Endodermal cell (in vitro differentiated cells): ENCODE measurements around the gene OTOP3. TPM values are rescaled to one million over a fixed set of nuclear protein-coding genes. Genes with fewer than 3 reads are reported as not detected.
"Not testable (repeated sequence)": the region's sequence is repeated elsewhere in the genome, so short reads cannot be mapped to it uniquely, and the experiment has no call there.

Experiments used
- DNase-seq: peaks from one replicate; pipeline ENCODE4 v3.0.0-alpha.2; 2017
- H3K27ac ChIP-seq: 2 replicates; pipeline ENCODE4 v1.5.1; 2013; ENCODE audit warnings: mild to moderate bottlenecking, low read depth, low read length, moderate library complexity
- H3K27me3 ChIP-seq: 2 replicates; pipeline ENCODE4 v1.6.1; 2013; ENCODE audit warnings: mild to moderate bottlenecking, low read length, moderate library complexity; ENCODE audit not compliant: insufficient read depth, control insufficient read depth, poor library complexity, severe bottlenecking
- H3K36me3 ChIP-seq: 2 replicates; pipeline ENCODE4 v1.7.0; 2013; ENCODE audit warnings: mild to moderate bottlenecking, low read length, moderate library complexity; ENCODE audit not compliant: control insufficient read depth, insufficient read depth
- H3K4me1 ChIP-seq: one replicate; pipeline ENCODE4 v1.7.0; 2013; ENCODE audit warnings: low read length; ENCODE audit not compliant: control insufficient read depth, insufficient read depth
- H3K4me3 ChIP-seq: 2 replicates; pipeline ENCODE4 v1.5.1; 2013; ENCODE audit warnings: mild to moderate bottlenecking, low read length, moderate library complexity
- H3K9ac ChIP-seq: 2 replicates; pipeline ENCODE4 v1.6.1; 2013; ENCODE audit warnings: mild to moderate bottlenecking, low read length, moderate library complexity; ENCODE audit not compliant: poor library complexity, severe bottlenecking; ENCODE audit errors: extremely low read depth
- H3K9me3 ChIP-seq: 2 replicates; pipeline ENCODE4 v1.6.1; 2013; ENCODE audit warnings: mild to moderate bottlenecking, low read length, moderate library complexity; ENCODE audit not compliant: control insufficient read depth
- H3K27ac Mint-ChIP-seq: 2 replicates; pipeline ENCODE4 v1.8.0; 2020; ENCODE audit warnings: mixed read lengths
- H3K27me3 Mint-ChIP-seq: 2 replicates; pipeline ENCODE4 v1.8.0; 2021; ENCODE audit warnings: mild to moderate bottlenecking, mixed read lengths; ENCODE audit not compliant: insufficient read depth
- H3K36me3 Mint-ChIP-seq: 2 replicates; pipeline ENCODE4 v1.8.0; 2020; ENCODE audit warnings: low read depth, mixed read lengths
- H3K4me1 Mint-ChIP-seq: 2 replicates; pipeline ENCODE4 v1.8.0; 2020; ENCODE audit warnings: mixed read lengths
- H3K4me3 Mint-ChIP-seq: 2 replicates; pipeline ENCODE4 v1.8.0; 2020; ENCODE audit warnings: mild to moderate bottlenecking, moderate library complexity, mixed read lengths
- H3K9me3 Mint-ChIP-seq: 2 replicates; pipeline ENCODE4 v1.8.0; 2020; ENCODE audit warnings: mild to moderate bottlenecking, mixed read lengths
- CTCF ChIP-seq: fragments of 200-600 bp; sonication (generic); conservative IDR thresholded peaks from 2 replicates; pipeline ENCODE4 v1.5.0; 2021; ENCODE audit warnings: antibody characterized with exemption, mild to moderate bottlenecking
- WGBS, 2 experiments: methylation state at CpG; one replicate each; pipeline versions ENCODE4 v1.1.5 to v1.1.7; 2013; ENCODE audit warnings: missing lambda C conversion rate in 2 of 2, mixed read lengths in 1 of 2; ENCODE audit not compliant: insufficient coverage in 1 of 2, insufficient read length in 1 of 2; 5-methylcytosine and 5-hydroxymethylcytosine counted together
- total RNA-seq, 2 donors: library from RNA; stranded (reverse); fragmentation: NEBNext Ultra II Directional in 1 of 2; extraction: Animal tissue kit (Norgen Biotek cat#: 25700) in 1 of 2; gene quantifications; 2 replicates in 1 of 2; 3 replicates in 1 of 2; pipeline ENCODE4 v1.2.1, GENCODE V29; 2021

The OTOP3 gene
- total RNA-seq, 2 donors from 2014 or later, result not detected

GRCh38 chr17:74904687-74905409 lies 30.9 kb upstream of the OTOP3 start:
- 86 to 96% methylated on average over 4 to 7 of the region's 7 CpGs for WGBS, 2 experiments
- Mint-ChIP-seq H3K27me3 (peaks cover 17% of the 10 kb centered on the region), H3K4me1 (peaks cover 7% of the 10 kb centered on the region), H3K27ac (no peak overlapping the region), H3K9me3 (peaks cover 5% of the 10 kb centered on the region), H3K36me3 (no peaks in the 10 kb centered on the region), H3K4me3 (no peak overlapping the region)
- Histone ChIP-seq H3K27me3 (peaks cover 11% of the 10 kb centered on the region), H3K9ac (no peak overlapping the region), H3K27ac (no peak overlapping the region), H3K9me3 (no peaks in the 10 kb centered on the region), H3K4me3 (no peak overlapping the region), H3K4me1 (no peaks in the 10 kb centered on the region), H3K36me3 (no peaks in the 10 kb centered on the region)
- TF ChIP-seq CTCF, result no peak
- DNase-seq, result no peak

- not testable (repeated sequence) for H3K4me3 Mint-ChIP-seq, H3K27me3 ChIP-seq, DNase-seq, H3K9me3 Mint-ChIP-seq, H3K9ac ChIP-seq, H3K4me1 ChIP-seq, H3K4me3 ChIP-seq, H3K36me3 Mint-ChIP-seq, H3K27ac ChIP-seq, H3K9me3 ChIP-seq, H3K27ac Mint-ChIP-seq, H3K36me3 ChIP-seq
- peaks cover 14% of the 10 kb centered on the region for H3K4me1 Mint-ChIP-seq
- WGBS, 2 experiments, result 89 to 91% methylated on average over 3 to 6 of the region's 6 CpGs
- peaks cover 15% of the 10 kb centered on the region for H3K27me3 Mint-ChIP-seq
Observed at GRCh38 chr17:74906214-74906793, 29.4 kb upstream of the OTOP3 start.

- H3K27ac ChIP-seq, result no peak overlapping the region
- WGBS, 2 experiments, result 93 to 98% methylated on average over 28 to 34 of the region's 34 CpGs
- no peak for DNase-seq
- no peaks in the 10 kb centered on the region for H3K9me3 ChIP-seq
- H3K9me3 Mint-ChIP-seq, result peaks cover 5% of the 10 kb centered on the region
- no peaks in the 10 kb centered on the region for H3K36me3 Mint-ChIP-seq
- H3K27ac Mint-ChIP-seq, result no peak overlapping the region
- no peak overlapping the region for H3K4me3 ChIP-seq
- H3K4me1 ChIP-seq, result no peaks in the 10 kb centered on the region
- peaks cover 2% of the 10 kb centered on the region for H3K27me3 ChIP-seq
- no peak for TF ChIP-seq CTCF
- peaks cover 14% of the 10 kb centered on the region for H3K4me1 Mint-ChIP-seq
- no peaks in the 10 kb centered on the region for H3K36me3 ChIP-seq
- no peak overlapping the region for H3K9ac ChIP-seq
- H3K4me3 Mint-ChIP-seq, result no peak overlapping the region
- peaks cover 11% of the 10 kb centered on the region for H3K27me3 Mint-ChIP-seq
Observed at GRCh38 chr17:74907012-74907411, 28.7 kb upstream of the OTOP3 start.
